Measurements from ENCODE around the gene NLRP6.

DNA sequence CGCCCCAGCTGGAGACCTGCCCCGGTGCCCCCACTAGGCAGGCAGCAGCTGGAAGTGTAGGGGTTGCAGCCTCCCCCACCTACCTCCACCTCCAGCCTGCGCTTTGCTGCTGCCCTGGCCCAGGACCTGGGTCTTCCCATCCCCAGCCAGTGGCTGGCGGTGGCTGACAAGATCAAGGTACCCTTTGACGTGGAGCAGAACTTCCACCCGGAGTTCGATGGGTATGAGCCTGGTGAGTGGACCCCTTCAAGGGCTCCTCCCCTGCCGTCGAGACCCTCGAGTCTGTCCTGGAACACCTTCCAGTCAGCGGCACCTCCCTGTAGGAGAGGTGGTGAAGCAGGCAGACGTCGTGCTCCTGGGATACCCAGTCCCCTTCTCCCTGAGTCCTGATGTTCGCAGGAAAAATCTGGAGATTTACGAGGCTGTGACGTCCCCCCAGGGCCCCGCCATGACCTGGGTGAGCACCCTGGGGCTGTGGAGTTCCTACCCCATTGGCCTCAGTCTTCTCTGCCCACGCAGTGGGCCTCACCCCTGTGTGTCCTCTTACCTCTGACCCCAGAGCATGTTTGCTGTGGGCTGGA lies 15.2 kb downstream of the NLRP6 start:
- TF ChIP-seq POLR2A (IDR thresholded peaks at IDR 0.05) (no peak), POLR2AphosphoS5 (IDR thresholded peaks at IDR 0.05; ENCODE audit: insufficient read depth in 1 of 2, low read depth in 1 of 2) (no peak)
- TF ChIP-seq, protein P1, sequence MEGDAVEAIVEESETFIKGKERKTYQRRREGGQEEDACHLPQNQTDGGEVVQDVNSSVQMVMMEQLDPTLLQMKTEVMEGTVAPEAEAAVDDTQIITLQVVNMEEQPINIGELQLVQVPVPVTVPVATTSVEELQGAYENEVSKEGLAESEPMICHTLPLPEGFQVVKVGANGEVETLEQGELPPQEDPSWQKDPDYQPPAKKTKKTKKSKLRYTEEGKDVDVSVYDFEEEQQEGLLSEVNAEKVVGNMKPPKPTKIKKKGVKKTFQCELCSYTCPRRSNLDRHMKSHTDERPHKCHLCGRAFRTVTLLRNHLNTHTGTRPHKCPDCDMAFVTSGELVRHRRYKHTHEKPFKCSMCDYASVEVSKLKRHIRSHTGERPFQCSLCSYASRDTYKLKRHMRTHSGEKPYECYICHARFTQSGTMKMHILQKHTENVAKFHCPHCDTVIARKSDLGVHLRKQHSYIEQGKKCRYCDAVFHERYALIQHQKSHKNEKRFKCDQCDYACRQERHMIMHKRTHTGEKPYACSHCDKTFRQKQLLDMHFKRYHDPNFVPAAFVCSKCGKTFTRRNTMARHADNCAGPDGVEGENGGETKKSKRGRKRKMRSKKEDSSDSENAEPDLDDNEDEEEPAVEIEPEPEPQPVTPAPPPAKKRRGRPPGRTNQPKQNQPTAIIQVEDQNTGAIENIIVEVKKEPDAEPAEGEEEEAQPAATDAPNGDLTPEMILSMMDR (IDR thresholded peaks at IDR 0.05): no peak
